Neural progenitor cell (in vitro differentiated cells): ENCODE measurements around the gene FPR1. TPM values are rescaled to one million over a fixed set of nuclear protein-coding genes. Genes with fewer than 3 reads are reported as not detected.

Experiments used
- DNase-seq: peaks from one replicate; pipeline ENCODE4 v3.0.0-alpha.2; 2016; ENCODE audit warnings: low spot score
- H2AFZ ChIP-seq: fragments of 200-600 bp; sonication (generic); replicated peaks from 2 replicates; pipeline ENCODE4 v1.6.1; 2016; ENCODE audit warnings: antibody characterized with exemption
- H3F3A ChIP-seq: fragments of 200-600 bp; sonication (generic); 2 replicates; pipeline ENCODE4 v1.6.1; 2016; ENCODE audit warnings: antibody characterized with exemption, low read depth
- H3K27ac ChIP-seq: fragments of 200-600 bp; sonication (generic); 2 replicates; pipeline ENCODE4 v1.5.1; 2016; ENCODE audit warnings: mild to moderate bottlenecking
- H3K27me3 ChIP-seq: fragments of 200-600 bp; sonication (generic); 2 replicates; pipeline ENCODE4 v1.6.1; 2016; ENCODE audit warnings: mild to moderate bottlenecking, moderate library complexity
- H3K36me3 ChIP-seq: fragments of 200-600 bp; sonication (generic); 2 replicates; pipeline ENCODE4 v1.5.1; 2016
- H3K4me1 ChIP-seq: fragments of 200-600 bp; sonication (generic); 2 replicates; pipeline ENCODE4 v1.6.1; 2016; ENCODE audit warnings: mixed run types
- H3K4me2 ChIP-seq: fragments of 200-600 bp; sonication (generic); 2 replicates; pipeline ENCODE4 v1.6.1; 2016
- H3K4me3 ChIP-seq: fragments of 200-600 bp; sonication (generic); 2 replicates; pipeline ENCODE4 v1.5.1; 2016
- H3K79me2 ChIP-seq: fragments of 200-600 bp; sonication (generic); 2 replicates; pipeline ENCODE4 v1.6.1; 2016; ENCODE audit warnings: low read depth
- H3K9ac ChIP-seq: fragments of 200-600 bp; sonication (generic); 2 replicates; pipeline ENCODE4 v1.6.1; 2016
- H3K9me3 ChIP-seq: fragments of 200-600 bp; sonication (generic); 2 replicates; pipeline ENCODE4 v1.5.1; 2016; ENCODE audit warnings: low read depth
- H4K20me1 ChIP-seq: fragments of 200-600 bp; sonication (generic); 2 replicates; pipeline ENCODE4 v1.6.1; 2016; ENCODE audit warnings: low read depth
- H3K27ac Mint-ChIP-seq: 3 replicates; pipeline ENCODE4 v1.8.0; 2021; ENCODE audit warnings: mixed read lengths
- H3K27me3 Mint-ChIP-seq: 2 replicates; pipeline ENCODE4 v1.8.0; 2022; ENCODE audit warnings: low read depth, mild to moderate bottlenecking, inconsistent platforms, moderate library complexity, mixed read lengths; ENCODE audit not compliant: insufficient read depth
- H3K36me3 Mint-ChIP-seq: 3 replicates; pipeline ENCODE4 v1.8.0; 2021; ENCODE audit warnings: mixed read lengths
- H3K4me1 Mint-ChIP-seq: 3 replicates; pipeline ENCODE4 v1.8.0; 2021; ENCODE audit warnings: mixed read lengths
- H3K4me3 Mint-ChIP-seq: 3 replicates; pipeline ENCODE4 v1.8.0; 2021; ENCODE audit warnings: mild to moderate bottlenecking, moderate library complexity, mixed read lengths
- H3K9me3 Mint-ChIP-seq: 3 replicates; pipeline ENCODE4 v1.8.0; 2020; ENCODE audit warnings: mixed read lengths
- EZH2 ChIP-seq: fragments of 200-600 bp; sonication (generic); IDR thresholded peaks from 2 replicates; pipeline ENCODE4 v1.6.1; 2017; ENCODE audit warnings: antibody characterized with exemption, mild to moderate bottlenecking, moderate library complexity
- EZH2phosphoT487 ChIP-seq: fragments of 200-600 bp; sonication (generic); IDR thresholded peaks from 2 replicates; pipeline ENCODE4 v1.6.1; 2017; ENCODE audit warnings: antibody characterized with exemption
- total RNA-seq: library from RNA; depleted of rRNA; stranded (reverse); fragments of >200 nt; gene quantifications from 2 replicates; pipeline ENCODE4 v1.2.3, GENCODE V29; 2015; ENCODE audit warnings: low replicate concordance
- TF ChIP-seq, protein P1 (sequence below): fragments of 200-600 bp; sonication (generic); IDR thresholded peaks from 2 replicates; pipeline ENCODE4 v1.5.1; 2017; ENCODE audit warnings: antibody characterized with exemption, mild to moderate bottlenecking

Gene FPR1
- total RNA-seq, 1 donor from 2014 or later = not detected

DNA sequence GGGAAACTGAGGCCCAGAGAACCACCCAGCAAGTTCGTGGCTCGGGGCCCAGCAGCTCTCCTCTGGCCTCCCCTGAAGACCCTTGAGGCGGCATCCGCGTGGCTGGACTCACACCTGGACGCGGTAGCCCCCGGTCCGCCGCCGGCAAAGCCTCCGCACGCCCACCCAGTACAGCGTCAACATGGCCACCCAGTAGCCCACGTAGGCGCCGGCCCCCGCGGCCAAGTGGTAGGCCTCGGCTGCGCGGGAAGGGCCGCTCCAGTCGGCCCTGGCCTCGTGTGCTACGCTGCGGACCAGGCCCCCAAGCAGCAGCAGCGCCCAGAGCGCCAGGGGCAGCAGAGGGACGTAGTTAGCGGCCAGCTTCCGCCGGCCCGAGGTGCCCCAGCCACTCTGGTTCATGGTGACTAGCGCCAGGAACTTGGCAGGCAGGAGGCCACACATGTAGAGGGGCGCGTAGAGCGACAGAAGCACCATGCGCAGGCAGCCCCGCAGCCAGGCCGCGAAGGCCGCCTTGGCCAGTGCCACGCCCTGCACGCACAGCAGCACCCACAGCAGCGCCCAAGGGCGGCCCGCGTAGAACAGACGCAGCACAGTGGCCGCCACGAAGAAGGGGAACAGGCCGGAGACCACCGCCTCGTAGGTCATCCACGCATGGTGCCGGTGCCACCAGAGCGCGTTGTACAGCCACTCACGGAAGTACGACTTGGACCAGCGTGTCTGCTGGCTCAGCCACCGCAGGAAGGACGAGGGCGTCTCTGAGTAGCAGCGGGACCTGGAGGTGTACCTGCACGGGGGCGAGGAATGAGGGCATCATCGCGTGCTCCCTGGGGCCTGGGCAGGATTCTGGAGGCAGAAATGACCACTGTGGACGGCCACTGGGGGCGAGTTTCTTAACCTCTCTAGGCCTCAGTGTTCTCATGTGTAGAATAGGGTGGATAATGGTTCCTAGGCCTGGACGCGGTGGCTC lies 38.1 kb downstream of the FPR1 start:
- no peak overlapping the region for H3K4me3 Mint-ChIP-seq
- Histone ChIP-seq H4K20me1 (no peaks in the 10 kb centered on the region), H3K4me2 (no peak overlapping the region), H3K27me3 (peaks cover 61% of the 10 kb centered on the region), H3K9ac (no peak overlapping the region), H2AFZ (no peak overlapping the region), H3K4me3 (no peak overlapping the region), H3K9me3 (no peaks in the 10 kb centered on the region), H3K36me3 (no peaks in the 10 kb centered on the region), H3F3A (no peaks in the 10 kb centered on the region), H3K4me1 (no peaks in the 10 kb centered on the region), H3K79me2 (no peaks in the 10 kb centered on the region), H3K27ac (no peak overlapping the region)
- peaks cover 4% of the 10 kb centered on the region for H3K9me3 Mint-ChIP-seq
- H3K27me3 Mint-ChIP-seq = peaks cover 23% of the 10 kb centered on the region
- DNase-seq = no peak
- TF ChIP-seq EZH2phosphoT487 = no peak
- TF ChIP-seq, protein P1, sequence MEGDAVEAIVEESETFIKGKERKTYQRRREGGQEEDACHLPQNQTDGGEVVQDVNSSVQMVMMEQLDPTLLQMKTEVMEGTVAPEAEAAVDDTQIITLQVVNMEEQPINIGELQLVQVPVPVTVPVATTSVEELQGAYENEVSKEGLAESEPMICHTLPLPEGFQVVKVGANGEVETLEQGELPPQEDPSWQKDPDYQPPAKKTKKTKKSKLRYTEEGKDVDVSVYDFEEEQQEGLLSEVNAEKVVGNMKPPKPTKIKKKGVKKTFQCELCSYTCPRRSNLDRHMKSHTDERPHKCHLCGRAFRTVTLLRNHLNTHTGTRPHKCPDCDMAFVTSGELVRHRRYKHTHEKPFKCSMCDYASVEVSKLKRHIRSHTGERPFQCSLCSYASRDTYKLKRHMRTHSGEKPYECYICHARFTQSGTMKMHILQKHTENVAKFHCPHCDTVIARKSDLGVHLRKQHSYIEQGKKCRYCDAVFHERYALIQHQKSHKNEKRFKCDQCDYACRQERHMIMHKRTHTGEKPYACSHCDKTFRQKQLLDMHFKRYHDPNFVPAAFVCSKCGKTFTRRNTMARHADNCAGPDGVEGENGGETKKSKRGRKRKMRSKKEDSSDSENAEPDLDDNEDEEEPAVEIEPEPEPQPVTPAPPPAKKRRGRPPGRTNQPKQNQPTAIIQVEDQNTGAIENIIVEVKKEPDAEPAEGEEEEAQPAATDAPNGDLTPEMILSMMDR = no peak
- no peak for TF ChIP-seq EZH2
- no peaks in the 10 kb centered on the region for H3K4me1 Mint-ChIP-seq
- H3K27ac Mint-ChIP-seq = no peak overlapping the region
- H3K36me3 Mint-ChIP-seq = peaks cover 2% of the 10 kb centered on the region

DNA sequence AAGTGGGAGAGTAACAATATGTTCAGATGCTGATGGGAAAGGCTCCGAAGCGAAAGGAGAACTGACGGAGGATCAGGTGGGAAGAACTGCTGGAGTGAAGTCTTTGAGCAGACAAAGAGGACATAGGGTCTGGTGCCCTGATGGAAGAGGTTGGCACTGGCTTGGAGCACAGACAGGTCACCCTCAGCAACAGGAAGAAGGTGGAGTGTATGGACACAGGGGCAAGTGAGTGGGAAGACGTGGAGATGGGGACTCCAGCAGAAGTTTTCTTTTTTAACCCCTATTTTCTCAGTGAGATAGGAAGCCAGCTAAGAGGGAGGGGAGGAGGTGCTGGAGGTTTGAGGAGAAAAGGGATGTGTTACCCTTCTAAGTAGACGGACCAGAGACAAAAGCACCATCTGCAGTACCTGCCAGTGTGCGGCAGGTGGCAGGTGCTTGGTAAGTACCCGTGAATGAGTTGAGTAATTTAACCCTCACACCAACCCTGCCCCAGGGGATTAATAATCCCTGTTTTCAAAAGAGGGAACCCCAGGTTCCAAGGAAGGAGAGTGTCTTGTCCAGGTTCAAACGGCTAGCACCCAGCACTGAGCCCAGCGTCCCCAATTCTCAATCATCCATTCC lies 39.1 kb downstream of the FPR1 start:
- no peak overlapping the region for H3K9ac ChIP-seq
- Mint-ChIP-seq H3K4me3 (no peak overlapping the region), H3K9me3 (peaks cover 4% of the 10 kb centered on the region), H3K4me1 (no peaks in the 10 kb centered on the region), H3K36me3 (peaks cover 6% of the 10 kb centered on the region), H3K27me3 (peaks cover 14% of the 10 kb centered on the region), H3K27ac (peak overlapping the region; percentile 28)
- no peaks in the 10 kb centered on the region for H3K9me3 ChIP-seq
- no peaks in the 10 kb centered on the region for H3K36me3 ChIP-seq
- H3K27ac ChIP-seq = no peak overlapping the region
- no peak overlapping the region for H2AFZ ChIP-seq
- DNase-seq = peak; percentile 73
- H3K79me2 ChIP-seq = no peaks in the 10 kb centered on the region
- no peaks in the 10 kb centered on the region for H3F3A ChIP-seq
- TF ChIP-seq, protein P1 = peak; percentile 50
- TF ChIP-seq EZH2phosphoT487 = no peak
- H3K4me2 ChIP-seq = no peak overlapping the region
- peaks cover 51% of the 10 kb centered on the region for H3K27me3 ChIP-seq
- H3K4me1 ChIP-seq = no peaks in the 10 kb centered on the region
- H4K20me1 ChIP-seq = no peaks in the 10 kb centered on the region
- H3K4me3 ChIP-seq = no peak overlapping the region

DNA sequence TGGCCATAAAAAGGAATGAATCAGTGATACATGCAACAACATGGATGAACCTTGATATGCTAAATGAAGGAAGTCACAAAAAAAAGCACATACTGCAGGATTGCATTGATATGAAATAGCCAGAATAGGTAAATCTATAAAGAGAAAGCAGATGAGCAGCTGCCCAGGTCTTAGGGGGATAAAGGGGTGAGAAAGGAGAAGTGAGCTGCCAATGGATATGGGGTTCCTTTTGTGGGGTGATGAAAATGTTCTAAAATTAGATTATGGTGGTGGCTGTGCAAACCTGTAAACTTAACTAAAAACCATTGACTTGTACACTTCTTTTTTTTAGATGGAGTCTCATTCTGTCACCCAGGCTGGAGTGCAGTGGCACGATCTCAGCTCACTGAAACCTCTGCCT lies 40.0 kb downstream of the FPR1 start:
- H3K4me2 ChIP-seq = no peak overlapping the region
- no peak overlapping the region for H2AFZ ChIP-seq
- Mint-ChIP-seq H3K36me3 (peaks cover 8% of the 10 kb centered on the region), H3K27ac (no peak overlapping the region), H3K4me3 (no peak overlapping the region), H3K9me3 (peaks cover 4% of the 10 kb centered on the region), H3K4me1 (no peaks in the 10 kb centered on the region), H3K27me3 (peaks cover 11% of the 10 kb centered on the region)
- H3K36me3 ChIP-seq = no peaks in the 10 kb centered on the region
- H3F3A ChIP-seq = no peaks in the 10 kb centered on the region
- H4K20me1 ChIP-seq = no peaks in the 10 kb centered on the region
- TF ChIP-seq, protein P1 = no peak
- TF ChIP-seq EZH2 = no peak
- no peak for TF ChIP-seq EZH2phosphoT487
- no peak overlapping the region for H3K4me3 ChIP-seq
- peaks cover 42% of the 10 kb centered on the region for H3K27me3 ChIP-seq
- DNase-seq = no peak
- no peak overlapping the region for H3K9ac ChIP-seq
- H3K4me1 ChIP-seq = no peaks in the 10 kb centered on the region
- H3K79me2 ChIP-seq = no peaks in the 10 kb centered on the region
- no peaks in the 10 kb centered on the region for H3K9me3 ChIP-seq
- H3K27ac ChIP-seq = no peak overlapping the region
